ENCODE results near the gene GNAS.
"Not testable (repeated sequence)": the region's sequence is repeated elsewhere in the genome, so short reads cannot be mapped to it uniquely, and the experiment has no call there.

Gene GNAS

GRCh38 chr20:58938541-58938940, 86.0 kb downstream of the GNAS start:
- DNase-seq: no peak

GRCh38 chr20:58941471-58941870, 89.0 kb downstream of the GNAS start:
- DNase-seq: no peak

GRCh38 chr20:58942549-58942948, 90.0 kb downstream of the GNAS start:
- no peak for DNase-seq

- DNase-seq: no peak
Measured at GRCh38 chr20:58944610-58945009, 92.1 kb downstream of the GNAS start.

- DNase-seq: no peak
Measured at GRCh38 chr20:58945965-58946631, 93.6 kb downstream of the GNAS start.

- not testable (repeated sequence) for DNase-seq
Measured at GRCh38 chr20:58947797-58948388, 95.4 kb downstream of the GNAS start.

GRCh38 chr20:58950603-58951002, 98.1 kb downstream of the GNAS start:
- DNase-seq: no peak

- DNase-seq: no peak
Measured at GRCh38 chr20:58953050-58953449, 100.5 kb downstream of the GNAS start.

- DNase-seq: no peak
Measured at GRCh38 chr20:58956078-58956477, 103.6 kb downstream of the GNAS start.

- DNase-seq: no peak
Measured at GRCh38 chr20:58959652-58960051, 107.1 kb downstream of the GNAS start.
